ENCODE results near the gene LGALS1. TPM values are rescaled to one million over a fixed set of nuclear protein-coding genes. Genes with fewer than 3 reads are reported as not detected.

LGALS1 gene
- polyA plus RNA-seq, 1 of the 3 experiments (the other 2 are of a cell fraction) = 12,045 TPM

DNA sequence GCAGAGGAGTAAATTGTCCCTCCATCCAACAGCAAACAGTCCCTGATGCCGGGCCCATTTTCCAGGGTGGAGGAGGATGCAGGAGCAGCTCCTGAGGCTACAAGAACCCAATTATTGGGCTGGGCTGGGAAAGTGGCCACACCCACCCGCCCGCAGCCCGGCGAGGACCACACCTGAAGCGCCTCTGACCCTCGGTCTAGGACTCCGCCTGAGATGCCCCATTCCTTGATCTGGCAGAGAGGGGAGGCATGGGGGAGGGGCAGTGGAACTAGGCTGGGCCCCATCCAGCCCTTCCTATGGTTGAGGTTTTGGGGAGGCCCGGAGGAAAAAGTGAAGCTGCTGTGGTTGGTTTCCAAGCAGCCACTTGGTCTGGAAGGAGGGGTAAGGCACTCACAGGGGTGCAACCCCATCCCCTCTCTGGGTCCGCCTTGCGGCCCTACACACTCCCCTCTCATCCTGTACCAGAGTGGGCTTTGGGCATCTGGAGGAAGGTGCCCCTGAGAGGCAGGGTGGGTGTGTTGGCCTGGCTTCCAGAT, 2.4 kb upstream of the LGALS1 start:
- POLR2A ChIA-PET = no interaction called here
- H3K4me2 ChIP-seq = no peak overlapping the region
- H3K9ac ChIP-seq = no peak overlapping the region
- CTCF ChIA-PET = interaction anchor here (0.9 to 44.3 kb wide), 4 partner anchors 11 to 39 kb away, joined by 3 to 898 read pairs (median 16); partner anchors contain the start of gene SH3BP1
- no peak overlapping the region for H2AFZ ChIP-seq (ENCODE audit: low read depth)
- peaks cover 30% of the 10 kb centered on the region for H3F3A ChIP-seq (replicated peaks; ENCODE audit: insufficient read depth)
- H3K9me2 ChIP-seq = no peaks in the 10 kb centered on the region
- peaks cover 35% of the 10 kb centered on the region for H3K79me2 ChIP-seq (ENCODE audit: insufficient read depth)
- peaks cover 3 to 13% of the 10 kb centered on the region in 2 experiments for H3K36me3 ChIP-seq (replicated peaks in 1 of 2; ENCODE audit: control insufficient read depth in 1 of 2, insufficient read depth in 2 of 2, low read length in 1 of 2)
- no peak overlapping the region for H3K4me3 ChIP-seq (ENCODE audit: low read depth in 2 of 2, low read length in 1 of 2)
- TF ChIP-seq GATA2 (CRISPR knock-in tag; IDR thresholded peaks at IDR 0.05) = no peak
- TF ChIP-seq FOXM1 (IDR thresholded peaks at IDR 0.05; ENCODE audit: low read depth) = no peak
- TF ChIP-seq NFIC (IDR thresholded peaks at IDR 0.05; ENCODE audit: borderline replicate concordance) = no peak
- TF ChIP-seq TEAD4 (IDR thresholded peaks at IDR 0.05; ENCODE audit: borderline replicate concordance, insufficient read depth) = no peak
- TF ChIP-seq RFX5 (IDR thresholded peaks at IDR 0.05; ENCODE audit: low read length) = no peak
- TF ChIP-seq SIN3A (IDR thresholded peaks at IDR 0.05; ENCODE audit: borderline replicate concordance, low read depth, low read length) = no peak
- TF ChIP-seq CHD2 (IDR thresholded peaks at IDR 0.05; ENCODE audit: low read length, partially characterized antibody) = no peak
- TF ChIP-seq NRF1 (IDR thresholded peaks at IDR 0.05; ENCODE audit: low read depth, low read length) = no peak
- no peak for TF ChIP-seq FOXJ3 (CRISPR knock-in tag; IDR thresholded peaks at IDR 0.05)
- no peak for TF ChIP-seq SMC3 (IDR thresholded peaks at IDR 0.05; ENCODE audit: low read depth, low read length)
- TF ChIP-seq MAX (IDR thresholded peaks at IDR 0.05; ENCODE audit: low read depth) = no peak
- no peak for TF ChIP-seq EP300 (IDR thresholded peaks at IDR 0.05; ENCODE audit: borderline replicate concordance in 1 of 2, low read depth in 1 of 2, low read length in 1 of 2)
- TF ChIP-seq, protein P1, sequence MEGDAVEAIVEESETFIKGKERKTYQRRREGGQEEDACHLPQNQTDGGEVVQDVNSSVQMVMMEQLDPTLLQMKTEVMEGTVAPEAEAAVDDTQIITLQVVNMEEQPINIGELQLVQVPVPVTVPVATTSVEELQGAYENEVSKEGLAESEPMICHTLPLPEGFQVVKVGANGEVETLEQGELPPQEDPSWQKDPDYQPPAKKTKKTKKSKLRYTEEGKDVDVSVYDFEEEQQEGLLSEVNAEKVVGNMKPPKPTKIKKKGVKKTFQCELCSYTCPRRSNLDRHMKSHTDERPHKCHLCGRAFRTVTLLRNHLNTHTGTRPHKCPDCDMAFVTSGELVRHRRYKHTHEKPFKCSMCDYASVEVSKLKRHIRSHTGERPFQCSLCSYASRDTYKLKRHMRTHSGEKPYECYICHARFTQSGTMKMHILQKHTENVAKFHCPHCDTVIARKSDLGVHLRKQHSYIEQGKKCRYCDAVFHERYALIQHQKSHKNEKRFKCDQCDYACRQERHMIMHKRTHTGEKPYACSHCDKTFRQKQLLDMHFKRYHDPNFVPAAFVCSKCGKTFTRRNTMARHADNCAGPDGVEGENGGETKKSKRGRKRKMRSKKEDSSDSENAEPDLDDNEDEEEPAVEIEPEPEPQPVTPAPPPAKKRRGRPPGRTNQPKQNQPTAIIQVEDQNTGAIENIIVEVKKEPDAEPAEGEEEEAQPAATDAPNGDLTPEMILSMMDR (IDR thresholded peaks at IDR 0.05) = no peak
- no peak for TF ChIP-seq FOSL2 (IDR thresholded peaks at IDR 0.05; ENCODE audit: borderline replicate concordance, low read depth)
- TF ChIP-seq POLR2AphosphoS5 (IDR thresholded peaks at IDR 0.05; ENCODE audit: low read depth, low read length) = no peak
- TF ChIP-seq RAD21 (IDR thresholded peaks at IDR 0.05; ENCODE audit: low read length) = no peak
- peaks cover 11% of the 10 kb centered on the region for H4K20me1 ChIP-seq (ENCODE audit: insufficient read depth)
- peaks cover 6 to 19% of the 10 kb centered on the region in 2 experiments; a peak in 2 of 4 replicates for H3K4me1 ChIP-seq (ENCODE audit: control insufficient read depth in 1 of 2, insufficient read depth in 2 of 2, low read depth in 1 of 2, low read length in 1 of 2)
- no peak for DNase-seq
- WGBS (ENCODE audit: low lambda C conversion rate) = 90% methylated on average over 4 of the region's 11 CpGs
- H3K27ac ChIP-seq (ENCODE audit: low read depth in 2 of 2, low read length in 1 of 2) = no peak overlapping the region
- H3K27me3 ChIP-seq (ENCODE audit: insufficient read depth) = no peaks in the 10 kb centered on the region
- H3K9me3 ChIP-seq = no peaks in the 10 kb centered on the region

- peak overlapping the region; percentile 94; the same call in 1 of the 2 replicates for H3K9ac ChIP-seq
- DNase-seq = no peak
- ChIA-PET CTCF (interaction anchor here (1.1 to 44.3 kb wide), 4 partner anchors 13 to 82 kb away, joined by 3 to 898 read pairs (median 10); partner anchors contain the start of genes PDXP and SH3BP1), POLR2A (interaction anchor here (1.2 to 4.5 kb wide), 3 partner anchors 10 to 16 kb away, joined by 3 to 28 read pairs (median 12); partner anchors contain the start of genes NOL12 and PDXP)
- no peak overlapping the region for H3K4me3 ChIP-seq (ENCODE audit: low read depth in 2 of 2, low read length in 1 of 2)
- no peak for TF ChIP-seq RXRA (IDR thresholded peaks at IDR 0.05; ENCODE audit: borderline replicate concordance, low read depth)
- TF ChIP-seq FOSL2 (IDR thresholded peaks at IDR 0.05; ENCODE audit: borderline replicate concordance, low read depth) = no peak
- no peak for TF ChIP-seq EZH2phosphoT487 (IDR thresholded peaks at IDR 0.05; ENCODE audit: borderline replicate concordance, low read depth)
- TF ChIP-seq TEAD4 (IDR thresholded peaks at IDR 0.05; ENCODE audit: borderline replicate concordance, insufficient read depth) = no peak
- no peak for TF ChIP-seq RAD21 (IDR thresholded peaks at IDR 0.05; ENCODE audit: low read length)
- peaks cover 23% of the 10 kb centered on the region for H4K20me1 ChIP-seq (ENCODE audit: insufficient read depth)
- H3K4me2 ChIP-seq = peak overlapping the region; percentile 98
- no peak overlapping the region for H2AFZ ChIP-seq (ENCODE audit: low read depth)
- peaks cover 37% of the 10 kb centered on the region for H3K79me2 ChIP-seq (ENCODE audit: insufficient read depth)
- 96% methylated on average over 12 of the region's 12 CpGs for WGBS (ENCODE audit: low lambda C conversion rate)
- peak overlapping the region; percentile 94; a peak in 3 of 4 replicates for H3K27ac ChIP-seq (ENCODE audit: low read depth in 2 of 2, low read length in 1 of 2)
- peaks cover 42% of the 10 kb centered on the region for H3F3A ChIP-seq (replicated peaks; ENCODE audit: insufficient read depth)
- peaks cover 8 to 22% of the 10 kb centered on the region in 2 experiments for H3K36me3 ChIP-seq (replicated peaks in 1 of 2; ENCODE audit: control insufficient read depth in 1 of 2, insufficient read depth in 2 of 2, low read length in 1 of 2)
- no peaks in the 10 kb centered on the region for H3K9me3 ChIP-seq
- peaks cover 11 to 19% of the 10 kb centered on the region in 2 experiments; a peak in 2 of 4 replicates for H3K4me1 ChIP-seq (ENCODE audit: control insufficient read depth in 1 of 2, insufficient read depth in 2 of 2, low read depth in 1 of 2, low read length in 1 of 2)
- no peaks in the 10 kb centered on the region for H3K9me2 ChIP-seq
- no peaks in the 10 kb centered on the region for H3K27me3 ChIP-seq (ENCODE audit: insufficient read depth)
Observed at GRCh38 chr22:37674248-37674647, 1.2 kb upstream of the LGALS1 start.
